Fibroblast of lung (primary cell): ENCODE data around the gene PTDSS2. TPM values are rescaled to one million over a fixed set of nuclear protein-coding genes. Genes with fewer than 3 reads are reported as not detected.

Experiments
- DNase-seq, 2 donors: peaks; one replicate each; pipeline versions ENCODE4 v3.0.0 to v3.0.0-alpha.2; 2010; ENCODE audit warnings: low read depth in 2 of 2
- H2AFZ ChIP-seq: 2 replicates; pipeline ENCODE4 v1.5.1; 2012; ENCODE audit warnings: low read length, control low read depth, inconsistent platforms
- H3K27ac ChIP-seq: 2 replicates; pipeline ENCODE4 v1.5.1; 2011; ENCODE audit warnings: low read length, control low read depth; ENCODE audit not compliant: insufficient read depth
- H3K27me3 ChIP-seq: 2 replicates; pipeline ENCODE4 v1.5.1; 2011; ENCODE audit warnings: mild to moderate bottlenecking, low read length; ENCODE audit not compliant: control insufficient read depth, insufficient read depth
- H3K36me3 ChIP-seq: 2 replicates; pipeline ENCODE4 v1.5.1; 2011; ENCODE audit warnings: low read length; ENCODE audit not compliant: control insufficient read depth, insufficient read depth
- H3K4me1 ChIP-seq: 2 replicates; pipeline ENCODE4 v1.5.1; 2011; ENCODE audit warnings: low read length; ENCODE audit not compliant: control insufficient read depth, insufficient read depth; ENCODE audit errors: extremely low read depth
- H3K4me2 ChIP-seq: 2 replicates; pipeline ENCODE4 v1.5.1; 2011; ENCODE audit warnings: low read length, control low read depth; ENCODE audit not compliant: insufficient read depth; ENCODE audit errors: extremely low read depth
- H3K4me3 ChIP-seq, 4 experiments: fragments of 200-600 bp in 1 of 4; sonication (generic) in 1 of 4; replicated peaks in 1 of 4; 2 replicates each; pipeline ENCODE4 v1.5.1; 2011 to 2016; ENCODE audit warnings: low read length in 4 of 4, low read depth in 3 of 4, mild to moderate bottlenecking in 3 of 4, control low read depth in 2 of 4, inconsistent platforms in 1 of 4, mixed read lengths in 1 of 4; ENCODE audit not compliant: insufficient read depth in 1 of 4; ENCODE audit errors: control extremely low read depth in 1 of 4
- H3K79me2 ChIP-seq: 2 replicates; pipeline ENCODE4 v1.5.1; 2012; ENCODE audit warnings: mild to moderate bottlenecking, low read length, inconsistent platforms; ENCODE audit not compliant: control insufficient read depth, insufficient read depth
- H3K9ac ChIP-seq: 2 replicates; pipeline ENCODE4 v1.5.1; 2011; ENCODE audit warnings: mild to moderate bottlenecking, low read length, control low read depth; ENCODE audit not compliant: insufficient read depth
- H3K9me3 ChIP-seq: 2 replicates; pipeline ENCODE4 v1.5.1; 2012; ENCODE audit warnings: low read depth, low read length; ENCODE audit not compliant: control insufficient read depth, insufficient read depth
- H4K20me1 ChIP-seq: 2 replicates; pipeline ENCODE4 v1.5.1; 2011; ENCODE audit warnings: low read length; ENCODE audit not compliant: control insufficient read depth, insufficient read depth; ENCODE audit errors: extremely low read depth
- CTCF ChIP-seq, 2 donors: IDR thresholded peaks in 1 of 2; conservative IDR thresholded peaks in 1 of 2; 1 replicate in 1 of 2; 2 replicates in 1 of 2; pipeline ENCODE4 v1.5.1; 2011 to 2012; ENCODE audit warnings: low read length in 2 of 2, control low read depth in 1 of 2, inconsistent platforms in 1 of 2, low read depth in 1 of 2, mild to moderate bottlenecking in 1 of 2
- EZH2 ChIP-seq: IDR thresholded peaks from 2 replicates; pipeline ENCODE4 v1.5.1; 2012; ENCODE audit warnings: low read length, control low read depth, mild to moderate bottlenecking; ENCODE audit errors: missing control alignments
- polyA plus RNA-seq, 2 donors: library from polyadenylated mRNA; depleted of rRNA in 1 of 2; stranded (reverse) in 1 of 2; unstranded in 1 of 2; fragments of >200 nt; gene quantifications; 2 replicates each; pipeline ENCODE4 v1.2.1, GENCODE V29; 2011 to 2012; ENCODE audit warnings: missing spikeins in 1 of 2
- total RNA-seq: library from RNA; depleted of rRNA; stranded (reverse); fragments of >200 nt; gene quantifications from 2 replicates; pipeline ENCODE4 v1.2.1, GENCODE V29; 2014

Gene PTDSS2
- total and polyA plus RNA-seq, 2 donors (not counting 1 experiment from before 2014, with no cell fraction given): 17.4 to 36.7 TPM

DNA sequence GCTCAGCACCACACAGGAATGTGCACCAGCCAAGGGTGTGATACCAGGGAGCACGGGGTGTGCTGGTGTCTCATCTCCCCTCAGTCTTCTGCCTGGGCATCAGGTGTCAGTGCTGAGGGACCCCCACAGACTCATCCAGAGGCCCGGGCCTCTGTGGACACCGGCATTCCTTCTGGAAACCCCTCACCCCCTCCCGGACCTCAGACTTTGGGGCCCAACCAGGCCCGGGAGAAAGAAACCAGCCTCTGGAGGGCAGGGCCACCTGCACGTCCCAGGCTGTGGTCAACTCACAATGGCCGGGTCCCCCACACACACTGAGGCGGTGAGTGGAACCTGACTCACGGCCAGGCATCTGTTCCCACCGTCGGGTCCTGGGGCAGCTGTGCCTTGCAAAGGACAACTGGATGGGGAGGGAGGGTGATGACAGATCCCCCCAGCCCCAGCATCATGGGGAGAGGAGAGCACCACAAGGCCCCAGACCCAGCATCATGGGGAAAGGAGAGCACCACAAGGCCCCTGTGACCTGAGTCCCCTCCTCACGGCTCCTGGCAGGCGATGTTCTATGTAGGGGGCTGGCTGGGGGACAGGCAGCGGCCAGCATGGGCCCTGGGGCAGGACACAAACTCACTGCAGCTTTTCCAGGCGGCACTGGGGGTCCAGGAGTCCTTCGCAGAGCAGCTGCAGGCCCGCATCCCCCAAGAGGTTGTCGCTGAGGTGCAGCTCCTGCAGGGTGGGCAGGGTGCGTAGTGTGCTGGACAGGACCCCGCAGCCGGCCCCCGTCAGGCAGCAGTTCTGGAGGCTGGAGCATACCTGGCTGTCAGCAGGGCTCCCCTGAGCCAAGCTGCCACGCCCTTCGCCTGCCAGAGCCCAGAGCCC, 49.4 kb downstream of the PTDSS2 start:
- peaks cover 59% of the 10 kb centered on the region for H3K36me3 ChIP-seq
- no peak overlapping the region for H3K9ac ChIP-seq

GRCh38 chr11:501001-501682, 51.1 kb downstream of the PTDSS2 start:
- no peak for DNase-seq
- peaks cover 59% of the 10 kb centered on the region for H3K79me2 ChIP-seq
- no peak overlapping the region for H3K4me2 ChIP-seq
- no peaks in the 10 kb centered on the region for H3K9me3 ChIP-seq
- H3K4me3 ChIP-seq: no peak overlapping the region
- no peak overlapping the region for H2AFZ ChIP-seq
- TF ChIP-seq EZH2 (no peak), CTCF (conservative IDR thresholded peaks at IDR 0.05 in 1 of 2, IDR thresholded peaks at IDR 0.05 in 1 of 2; ENCODE audit: low read depth in 1 of 2, low read length in 2 of 2) (no peak)
- H3K36me3 ChIP-seq: peaks cover 52% of the 10 kb centered on the region
- H3K27ac ChIP-seq: no peak overlapping the region
- no peaks in the 10 kb centered on the region for H4K20me1 ChIP-seq
- no peak overlapping the region for H3K9ac ChIP-seq
- peaks cover 13% of the 10 kb centered on the region for H3K4me1 ChIP-seq
- H3K27me3 ChIP-seq: no peaks in the 10 kb centered on the region

More for the DNA sequence above, 49.4 kb downstream of the PTDSS2 start:
- TF ChIP-seq EZH2: no peak
- no peak for TF ChIP-seq CTCF (conservative IDR thresholded peaks at IDR 0.05 in 1 of 2, IDR thresholded peaks at IDR 0.05 in 1 of 2; ENCODE audit: low read depth in 1 of 2, low read length in 2 of 2)
- H3K9me3 ChIP-seq: no peaks in the 10 kb centered on the region
- H3K4me3 ChIP-seq: no peak overlapping the region
- no peak for DNase-seq
- no peaks in the 10 kb centered on the region for H4K20me1 ChIP-seq
- no peak overlapping the region for H3K27ac ChIP-seq
- H2AFZ ChIP-seq: no peak overlapping the region
- no peaks in the 10 kb centered on the region for H3K27me3 ChIP-seq
- no peak overlapping the region for H3K4me2 ChIP-seq
- peaks cover 42% of the 10 kb centered on the region for H3K79me2 ChIP-seq
- peaks cover 4% of the 10 kb centered on the region for H3K4me1 ChIP-seq

- peaks cover 60% of the 10 kb centered on the region for H3K79me2 ChIP-seq
- no peak for TF ChIP-seq CTCF (conservative IDR thresholded peaks at IDR 0.05 in 1 of 2, IDR thresholded peaks at IDR 0.05 in 1 of 2; ENCODE audit: low read depth in 1 of 2, low read length in 2 of 2)
- no peak for TF ChIP-seq EZH2
- no peak overlapping the region for H3K9ac ChIP-seq
Measured at GRCh38 chr11:501683-502287, 51.7 kb downstream of the PTDSS2 start.

More at GRCh38 chr11:501683-502287, 51.7 kb downstream of the PTDSS2 start:
- DNase-seq: no peak
- peaks cover 52% of the 10 kb centered on the region for H3K36me3 ChIP-seq
- H3K4me1 ChIP-seq: peaks cover 13% of the 10 kb centered on the region
- no peak overlapping the region for H3K4me2 ChIP-seq
- H4K20me1 ChIP-seq: no peaks in the 10 kb centered on the region
- no peaks in the 10 kb centered on the region for H3K27me3 ChIP-seq
- H3K4me3 ChIP-seq: no peak overlapping the region
- no peaks in the 10 kb centered on the region for H3K9me3 ChIP-seq
- H3K27ac ChIP-seq: no peak overlapping the region
- H2AFZ ChIP-seq: no peak overlapping the region
